CD4-positive, alpha-beta T cell treated with Interleukin-15 for 4 hours (primary cell): ENCODE results near the gene MUC20.
"Not testable (repeated sequence)": the region's sequence is repeated elsewhere in the genome, so short reads cannot be mapped to it uniquely, and the experiment has no call there.

Source experiments
- DNase-seq: peaks from one replicate; pipeline ENCODE4 v3.0.0-alpha.2; 2020; ENCODE audit warnings: low spot score

MUC20 gene, protein sequence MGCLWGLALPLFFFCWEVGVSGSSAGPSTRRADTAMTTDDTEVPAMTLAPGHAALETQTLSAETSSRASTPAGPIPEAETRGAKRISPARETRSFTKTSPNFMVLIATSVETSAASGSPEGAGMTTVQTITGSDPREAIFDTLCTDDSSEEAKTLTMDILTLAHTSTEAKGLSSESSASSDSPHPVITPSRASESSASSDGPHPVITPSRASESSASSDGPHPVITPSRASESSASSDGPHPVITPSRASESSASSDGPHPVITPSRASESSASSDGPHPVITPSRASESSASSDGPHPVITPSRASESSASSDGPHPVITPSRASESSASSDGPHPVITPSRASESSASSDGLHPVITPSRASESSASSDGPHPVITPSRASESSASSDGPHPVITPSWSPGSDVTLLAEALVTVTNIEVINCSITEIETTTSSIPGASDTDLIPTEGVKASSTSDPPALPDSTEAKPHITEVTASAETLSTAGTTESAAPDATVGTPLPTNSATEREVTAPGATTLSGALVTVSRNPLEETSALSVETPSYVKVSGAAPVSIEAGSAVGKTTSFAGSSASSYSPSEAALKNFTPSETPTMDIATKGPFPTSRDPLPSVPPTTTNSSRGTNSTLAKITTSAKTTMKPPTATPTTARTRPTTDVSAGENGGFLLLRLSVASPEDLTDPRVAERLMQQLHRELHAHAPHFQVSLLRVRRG

DNA sequence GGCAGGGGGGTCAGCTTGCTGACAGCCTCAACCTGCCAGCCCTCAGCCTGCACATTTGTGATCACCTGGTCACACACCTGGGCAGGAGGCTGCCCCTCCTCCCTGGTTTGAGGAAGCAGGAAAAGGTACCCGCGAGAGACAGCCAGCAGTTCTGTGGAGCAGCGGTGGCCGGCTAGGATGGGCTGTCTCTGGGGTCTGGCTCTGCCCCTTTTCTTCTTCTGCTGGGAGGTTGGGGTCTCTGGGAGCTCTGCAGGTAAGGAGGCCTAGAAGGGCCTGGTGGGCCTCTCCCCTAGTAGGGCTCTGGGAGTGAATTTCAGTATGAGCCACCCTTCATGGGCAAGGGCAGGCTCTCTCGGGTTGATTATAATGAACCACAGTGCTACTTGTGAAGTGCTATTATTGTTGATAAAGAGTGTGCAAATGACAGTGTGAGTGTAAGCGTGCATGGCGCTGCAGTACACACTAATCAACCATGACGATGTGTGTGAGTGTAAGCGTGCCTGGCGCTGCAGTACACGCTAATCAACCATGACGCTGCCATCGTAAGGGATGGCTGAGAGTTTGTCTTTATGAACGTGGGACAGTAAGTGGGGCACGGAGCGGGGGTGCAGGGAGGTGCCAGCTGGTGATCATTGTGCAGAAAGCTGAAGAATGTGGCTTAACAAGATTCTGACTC, at the start of gene MUC20:
MUC20 (plus strand) TSS at position 148 of the 676 bp plus-strand sequence; CDS start at position 178, 30 bp downstream.
- not testable (repeated sequence) for DNase-seq

- not testable (repeated sequence) for DNase-seq
Observed at GRCh38 chr3:195671283-195671682, 49.5 kb upstream of the MUC20 start.

GRCh38 chr3:195673711-195674110, 47.1 kb upstream of the MUC20 start:
- DNase-seq = not testable (repeated sequence)

GRCh38 chr3:195678391-195679015, 42.3 kb upstream of the MUC20 start:
- not testable (repeated sequence) for DNase-seq

DNA sequence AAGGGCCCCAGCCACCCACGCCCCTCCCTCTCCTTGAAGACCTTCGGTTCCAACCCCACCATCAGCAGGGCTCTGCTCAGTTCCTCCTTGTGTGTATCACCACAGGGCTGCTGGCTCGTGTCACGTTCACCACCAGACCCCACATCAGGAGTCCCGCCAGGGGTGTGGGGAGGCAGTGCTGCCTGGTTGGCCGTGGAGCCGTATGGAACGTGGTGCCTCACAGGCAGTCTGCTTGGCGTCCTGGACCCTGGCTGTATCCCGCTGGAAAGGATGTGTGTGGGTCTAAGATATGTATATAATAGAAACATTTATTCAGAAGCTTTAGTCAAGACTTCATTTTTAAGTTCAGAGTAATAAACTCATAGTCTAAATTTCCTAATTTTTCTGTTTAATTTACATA, 40.1 kb upstream of the MUC20 start:
- DNase-seq = not testable (repeated sequence)

DNA sequence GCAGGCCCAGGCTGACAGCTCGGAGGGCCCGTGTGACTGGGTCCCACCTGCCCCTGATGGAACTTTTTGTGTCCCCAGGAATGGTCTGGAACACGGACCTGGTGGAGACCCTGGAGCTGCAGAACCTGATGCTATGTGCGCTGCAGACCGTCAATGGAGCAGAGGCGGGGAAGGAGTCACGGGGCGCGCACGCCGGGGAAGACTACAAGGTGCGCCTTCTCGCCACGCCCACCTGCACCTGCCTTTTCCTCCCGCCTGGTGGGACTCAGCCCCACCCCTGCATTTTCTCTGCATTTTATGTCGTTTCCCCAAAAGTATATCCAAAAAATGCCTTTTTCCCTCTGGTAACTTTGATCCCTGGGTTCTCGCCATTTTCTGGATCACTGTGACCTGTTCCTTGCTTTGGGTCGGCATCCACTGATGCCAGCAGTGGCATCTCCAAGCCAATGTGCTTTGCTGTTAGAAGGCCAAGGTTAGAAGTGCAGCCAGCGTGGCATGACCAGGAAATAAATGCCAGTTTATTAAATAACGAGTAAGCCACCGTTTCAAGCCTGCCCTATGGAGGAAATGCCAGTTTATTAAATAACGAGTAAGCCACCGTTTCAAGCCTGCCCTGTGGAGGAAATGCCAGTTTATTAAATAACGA, 39.2 kb upstream of the MUC20 start:
- not testable (repeated sequence) for DNase-seq

- not testable (repeated sequence) for DNase-seq
Observed at GRCh38 chr3:195682104-195682742, 38.6 kb upstream of the MUC20 start.

DNA sequence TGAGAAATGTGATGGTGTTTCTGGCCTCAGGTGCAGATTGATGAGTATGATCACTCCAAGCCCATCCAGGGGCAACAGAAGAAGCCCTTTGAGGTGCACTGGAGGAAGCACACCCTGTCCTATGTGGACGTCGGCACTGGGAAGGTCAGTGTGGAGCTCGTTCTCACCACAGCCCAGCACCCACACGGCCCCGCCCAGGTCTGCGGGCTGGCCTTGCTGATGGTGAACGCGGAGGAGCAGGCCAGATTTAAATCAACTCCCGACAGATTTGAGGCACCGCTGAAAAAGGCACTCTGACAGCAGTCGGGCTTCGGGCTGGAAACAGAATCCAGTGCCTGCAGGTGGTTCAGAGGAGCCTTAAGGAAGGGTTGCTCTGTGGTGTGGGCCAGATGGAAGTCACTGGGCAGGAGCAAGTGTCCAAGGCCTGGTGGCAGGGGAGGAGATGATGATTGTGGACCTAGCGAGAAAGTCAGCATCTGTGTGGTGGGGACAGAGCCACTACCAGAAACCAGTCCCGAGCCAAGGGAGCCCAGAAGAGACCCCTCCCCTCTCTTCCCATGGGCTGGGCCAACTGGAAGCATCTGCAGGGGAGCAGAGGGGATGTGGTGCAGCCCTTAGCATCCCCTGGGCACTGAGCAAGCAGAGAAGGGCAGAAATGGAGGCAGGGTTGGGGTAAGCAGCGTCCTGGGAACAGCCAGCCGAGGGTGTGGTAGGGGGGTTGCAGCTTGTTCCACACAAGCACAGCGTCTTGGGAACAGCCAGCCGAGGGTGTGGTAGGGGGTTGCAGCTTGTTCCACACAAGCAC, 36.9 kb upstream of the MUC20 start:
- not testable (repeated sequence) for DNase-seq

DNA sequence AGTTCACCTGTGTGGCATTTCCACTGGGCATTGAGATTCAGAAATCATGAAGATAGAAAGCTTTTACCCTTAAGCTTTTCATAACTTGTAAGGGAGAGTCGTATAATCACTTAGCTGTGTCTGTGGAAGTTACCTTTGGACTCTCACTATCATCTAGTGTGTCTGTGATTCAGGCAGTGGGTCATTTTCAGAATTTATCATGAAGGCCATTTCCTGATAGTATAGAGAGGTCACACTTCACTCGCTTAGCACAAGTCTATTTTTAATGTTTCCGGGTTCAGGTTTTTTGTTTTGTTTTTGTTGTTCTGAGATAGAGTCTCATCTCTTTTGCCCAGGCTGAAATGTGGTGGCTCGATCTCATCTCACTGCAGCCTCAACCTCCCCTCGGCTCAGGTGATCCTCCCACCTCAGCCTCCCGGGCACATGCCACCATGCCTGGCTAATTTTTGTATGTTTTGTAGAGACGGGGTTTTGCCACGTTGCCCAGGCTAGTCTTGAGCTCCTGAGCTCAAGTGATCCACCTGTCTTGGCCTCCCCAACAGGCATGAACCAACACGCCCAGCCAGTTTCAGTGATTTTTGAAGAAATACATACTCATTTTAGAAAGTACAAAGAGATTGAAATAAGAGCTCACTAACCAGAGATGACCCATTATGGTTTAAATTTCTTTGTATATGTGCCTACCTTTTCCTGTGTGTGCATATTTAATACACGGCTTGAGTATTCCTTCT, 36.1 kb upstream of the MUC20 start:
- not testable (repeated sequence) for DNase-seq

- not testable (repeated sequence) for DNase-seq
Observed at GRCh38 chr3:195686537-195687208, 34.1 kb upstream of the MUC20 start.

DNA sequence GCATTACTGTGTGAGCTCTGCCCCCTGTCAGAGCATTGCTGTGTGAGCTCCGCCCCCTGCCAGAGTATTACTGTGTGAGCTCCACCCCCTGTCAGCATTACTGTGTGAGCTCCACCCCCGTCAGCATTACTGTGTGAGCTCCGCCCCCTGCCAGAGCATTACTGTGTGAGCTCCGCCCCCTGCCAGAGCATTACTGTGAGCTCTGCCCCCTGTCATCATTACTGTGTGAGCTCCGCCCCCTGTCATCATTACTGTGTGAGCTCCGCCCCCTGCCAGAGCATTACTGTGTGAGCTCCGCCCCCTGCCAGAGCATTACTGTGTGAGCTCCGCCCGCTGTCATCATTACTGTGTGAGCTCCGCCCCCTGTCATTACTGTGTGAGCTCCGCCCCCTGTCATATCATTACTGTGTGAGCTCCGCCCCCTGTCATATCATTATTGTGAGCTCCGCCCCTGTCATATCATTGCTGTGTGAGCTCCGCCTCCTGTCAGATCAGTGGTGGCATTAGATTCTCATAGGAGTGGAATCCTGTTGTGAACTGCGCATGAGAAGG, 33.5 kb upstream of the MUC20 start:
- peak; percentile 25 for DNase-seq

DNA sequence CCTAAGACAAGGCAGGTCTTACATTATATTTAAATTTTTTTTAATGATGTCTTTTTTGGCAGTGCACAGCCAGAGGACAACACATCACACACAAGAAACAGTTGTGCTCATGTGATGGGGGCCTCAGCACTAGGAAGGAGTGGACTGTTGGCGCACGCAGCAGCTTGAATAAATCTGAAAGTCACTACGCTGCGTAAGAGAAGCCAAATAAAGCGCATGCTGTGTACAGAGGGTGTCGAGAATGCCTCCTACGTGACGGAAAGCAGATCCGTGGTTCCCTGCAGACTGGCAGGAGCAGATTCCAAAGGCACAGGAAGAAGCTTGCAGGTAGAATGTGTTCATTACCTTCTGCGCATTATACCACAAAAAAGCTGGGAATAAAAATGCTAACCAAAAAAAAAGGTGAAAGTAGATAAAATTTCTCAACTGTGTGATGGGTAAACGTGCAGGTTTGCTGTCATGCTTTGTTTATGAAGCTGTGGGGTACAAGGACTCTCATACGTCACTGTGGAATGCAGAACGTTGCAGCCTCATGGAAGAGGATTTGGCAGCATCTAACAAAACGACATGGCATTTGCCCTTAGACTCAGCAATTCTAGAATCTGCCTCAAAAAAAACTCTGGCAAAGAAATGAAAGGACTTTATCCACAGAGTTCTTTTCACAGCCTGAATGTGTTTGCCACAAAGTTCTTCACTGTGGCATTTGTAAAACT, 32.2 kb upstream of the MUC20 start:
- DNase-seq = not testable (repeated sequence)

GRCh38 chr3:195689184-195690070, 31.4 kb upstream of the MUC20 start:
- not testable (repeated sequence) for DNase-seq

DNA sequence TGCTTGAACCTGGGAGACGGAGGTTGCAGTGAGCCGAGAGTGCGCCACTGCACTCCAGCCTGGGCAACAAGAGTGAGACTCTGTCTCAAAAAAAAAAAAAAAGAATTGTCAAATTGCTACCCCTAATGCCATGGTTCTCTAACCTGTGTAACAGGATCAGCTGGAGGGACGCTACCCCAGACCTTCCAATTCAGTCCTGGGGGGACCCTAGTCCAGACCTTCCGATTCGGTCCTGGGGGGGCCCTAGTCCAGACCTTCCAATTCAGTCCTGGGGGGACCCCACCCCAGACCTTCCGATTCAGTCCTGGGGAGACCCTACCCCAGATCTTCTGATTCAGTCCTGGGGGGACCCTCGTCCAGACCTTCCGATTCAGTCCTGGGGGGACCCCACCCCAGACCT, 29.8 kb upstream of the MUC20 start:
- no peak for DNase-seq

DNA sequence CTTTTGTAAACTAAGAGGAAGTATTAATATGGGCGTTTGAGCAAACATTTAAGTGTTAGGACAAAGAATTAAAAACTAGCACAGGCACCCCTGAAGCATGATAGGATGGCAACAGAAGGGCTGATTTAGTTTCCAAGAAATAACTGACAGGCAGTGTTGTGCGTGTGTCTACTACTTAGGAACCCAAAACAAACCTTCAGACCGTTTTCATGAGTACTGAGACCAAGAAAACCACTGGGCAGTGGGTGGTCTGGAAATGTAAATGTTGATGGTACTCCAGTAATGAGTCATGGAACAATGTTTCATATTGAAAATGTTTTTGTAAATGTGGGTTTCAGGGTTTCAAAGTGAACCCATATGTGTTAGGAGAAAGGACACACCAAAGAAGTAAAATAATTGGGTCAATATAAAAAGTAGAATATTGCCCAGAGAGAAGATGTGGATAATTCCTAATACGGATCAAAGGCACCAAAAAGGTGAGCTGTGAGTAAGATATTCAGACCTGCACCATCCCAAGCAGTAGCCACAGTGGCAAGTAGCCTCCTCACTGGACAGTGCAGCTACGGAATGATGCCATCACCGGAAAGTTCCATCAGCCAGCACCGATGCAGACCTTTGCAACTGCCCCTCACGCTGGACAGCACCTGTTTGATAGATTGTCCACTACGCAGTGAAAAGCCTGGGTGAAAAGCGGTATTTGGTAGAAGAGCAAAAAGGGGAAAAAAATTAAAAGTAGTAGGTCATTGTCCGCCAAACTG, 29.0 kb upstream of the MUC20 start:
- not testable (repeated sequence) for DNase-seq

DNA sequence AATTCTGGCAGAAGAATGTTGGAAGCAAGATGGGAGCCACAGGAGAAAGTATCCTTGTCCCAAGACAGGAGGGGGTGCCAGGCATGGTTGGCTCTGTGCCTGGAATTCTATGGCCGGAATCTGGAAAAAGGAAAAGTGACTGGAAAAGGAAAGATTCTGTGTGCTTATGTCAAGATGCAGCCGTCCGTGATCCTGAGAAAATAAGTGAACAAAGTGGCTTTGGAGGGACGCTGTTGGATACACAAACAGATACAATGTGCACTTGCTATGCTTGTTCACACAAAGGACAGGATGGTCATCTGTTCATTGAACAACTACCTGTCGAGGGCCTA, 28.5 kb upstream of the MUC20 start:
- DNase-seq = no peak
